HUES48 (cell line): ENCODE results near the gene PEX3.
"Not testable (repeated sequence)": the region's sequence is repeated elsewhere in the genome, so short reads cannot be mapped to it uniquely, and the experiment has no call there.

Source experiments
- H3K27ac ChIP-seq: one replicate; pipeline ENCODE4 v1.7.0; 2013; ENCODE audit warnings: low read depth, low read length, inconsistent platforms
- H3K27me3 ChIP-seq: 2 replicates; pipeline ENCODE4 v1.6.1; 2013; ENCODE audit warnings: mild to moderate bottlenecking, low read length; ENCODE audit not compliant: control insufficient read depth, insufficient read depth
- H3K36me3 ChIP-seq: 2 replicates; pipeline ENCODE4 v1.6.1; 2013; ENCODE audit warnings: low read length; ENCODE audit not compliant: control insufficient read depth, insufficient read depth
- H3K4me1 ChIP-seq: 2 replicates; pipeline ENCODE4 v1.6.1; 2013; ENCODE audit warnings: mild to moderate bottlenecking, low read length; ENCODE audit not compliant: control insufficient read depth, insufficient read depth
- H3K4me3 ChIP-seq: 2 replicates; pipeline ENCODE4 v1.5.1; 2013; ENCODE audit warnings: mild to moderate bottlenecking, low read depth, low read length
- H3K9ac ChIP-seq: 2 replicates; pipeline ENCODE4 v1.6.1; 2013; ENCODE audit warnings: mild to moderate bottlenecking, low read depth, low read length, moderate library complexity
- H3K9me3 ChIP-seq: 2 replicates; pipeline ENCODE4 v1.6.1; 2013; ENCODE audit warnings: low read length; ENCODE audit not compliant: control insufficient read depth, insufficient read depth

PEX3 gene

GRCh38 chr6:143449714-143450452 is 722 bp upstream of the PEX3 start:
- Histone ChIP-seq H3K4me1 (peaks cover 8% of the 10 kb centered on the region; the same call in 1 of the 2 replicates), H3K36me3 (0 out of 2 replicates have a peak, but pooled peaks cover 3% of the 10 kb centered on the region), H3K4me3 (peak overlapping the region; percentile 96), H3K27ac (peak overlapping the region; percentile 62), H3K9me3 (no peaks in the 10 kb centered on the region), H3K9ac (peak overlapping the region; percentile 92), H3K27me3 (no peaks in the 10 kb centered on the region)

DNA sequence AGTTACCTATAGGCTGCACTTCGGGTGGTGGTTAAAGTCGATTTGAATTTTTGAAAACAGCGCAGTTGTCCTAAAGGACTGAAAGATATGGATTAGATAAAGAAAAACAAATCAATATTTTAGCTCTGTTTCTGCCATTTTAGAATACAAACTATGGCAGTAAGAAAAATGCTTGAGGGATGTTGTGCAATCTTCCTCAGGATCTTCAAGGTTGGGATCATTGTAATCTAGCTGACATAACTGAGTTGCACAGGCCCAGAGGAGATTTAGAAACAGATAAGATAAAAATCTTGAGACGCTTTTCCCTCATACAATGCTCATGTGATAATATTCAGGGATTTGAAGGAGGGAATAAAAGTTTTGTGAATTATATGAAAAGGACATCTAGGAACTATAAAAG is 926 bp downstream of the PEX3 start:
- Histone ChIP-seq H3K9ac (no peak overlapping the region), H3K27ac (no peak overlapping the region), H3K27me3 (no peaks in the 10 kb centered on the region), H3K36me3 (0 out of 2 replicates have a peak, but pooled peaks cover 3% of the 10 kb centered on the region), H3K4me1 (peaks cover 8% of the 10 kb centered on the region; the same call in 1 of the 2 replicates), H3K4me3 (peak overlapping the region; percentile 96), H3K9me3 (no peaks in the 10 kb centered on the region)

DNA sequence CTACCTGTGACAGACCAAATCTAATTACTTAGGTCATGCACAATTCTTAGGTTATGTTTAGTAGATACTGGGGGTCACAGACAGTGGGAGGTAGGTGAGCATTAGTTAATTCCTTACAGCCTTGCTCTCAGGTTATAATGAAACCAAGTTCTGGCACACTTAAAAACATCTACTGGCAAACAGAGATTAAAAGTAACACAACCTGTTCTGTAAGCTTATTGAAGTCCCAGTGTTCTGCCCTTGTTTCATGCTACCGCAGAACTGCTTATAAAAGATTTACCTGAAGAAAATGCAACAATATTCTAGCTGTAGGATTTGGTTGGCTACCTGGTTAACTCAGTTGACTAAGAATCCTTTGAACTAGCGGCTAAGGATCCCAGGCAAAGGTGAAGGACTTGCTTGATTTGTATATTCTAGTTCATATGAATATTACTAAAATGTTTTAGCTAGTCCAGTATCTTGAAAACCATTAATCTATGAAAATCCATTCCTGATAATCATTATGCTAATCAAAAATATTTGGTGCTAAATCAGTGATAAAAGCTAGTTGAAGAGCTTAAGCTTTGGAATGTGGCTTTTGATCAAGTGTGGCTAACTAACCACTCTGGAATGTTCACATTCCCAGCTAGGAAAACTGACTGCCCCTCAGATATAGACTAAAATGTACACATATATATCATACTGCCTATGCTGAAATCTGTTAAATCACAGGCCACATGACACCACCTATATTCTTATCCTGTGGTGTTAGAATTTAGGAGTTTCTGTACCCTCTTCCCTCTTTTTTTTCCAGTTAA is 7.2 kb downstream of the PEX3 start:
- H3K4me3 ChIP-seq = no peak overlapping the region
- H3K4me1 ChIP-seq = peaks cover 7% of the 10 kb centered on the region; the same call in 1 of the 2 replicates

DNA sequence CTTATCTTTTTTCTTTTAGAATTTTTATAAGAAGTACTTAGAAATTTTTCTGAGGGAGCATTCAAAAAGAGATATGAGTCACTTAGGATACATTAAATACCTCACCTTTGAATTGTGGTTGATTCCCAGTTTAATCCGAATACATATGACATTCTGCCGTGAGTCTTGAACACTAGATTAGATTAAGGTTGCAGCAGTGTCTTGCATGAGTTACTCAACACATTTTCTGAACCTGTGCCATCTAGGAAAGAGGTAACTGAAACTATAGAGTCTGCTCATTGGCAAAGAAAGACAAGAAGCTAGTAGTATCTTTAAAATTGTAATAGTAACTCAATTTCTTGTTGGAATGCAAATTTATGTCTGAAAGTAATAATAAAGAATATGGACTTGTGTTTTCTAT is 14.9 kb downstream of the PEX3 start:
- H3K9ac ChIP-seq = no peak overlapping the region
- 0 out of 2 replicates have a peak, but pooled peaks cover 10% of the 10 kb centered on the region for H3K36me3 ChIP-seq
- no peaks in the 10 kb centered on the region for H3K27me3 ChIP-seq
- H3K4me1 ChIP-seq = no peaks in the 10 kb centered on the region
- H3K27ac ChIP-seq = no peak overlapping the region
- no peak overlapping the region for H3K4me3 ChIP-seq
- H3K9me3 ChIP-seq = no peaks in the 10 kb centered on the region

More for the DNA sequence above, 7.2 kb downstream of the PEX3 start:
- no peak overlapping the region for H3K9ac ChIP-seq
- H3K27me3 ChIP-seq = no peaks in the 10 kb centered on the region
- H3K9me3 ChIP-seq = no peaks in the 10 kb centered on the region
- H3K27ac ChIP-seq = no peak overlapping the region
- H3K36me3 ChIP-seq = 0 out of 2 replicates have a peak, but pooled peaks cover 7% of the 10 kb centered on the region

GRCh38 chr6:143468026-143468425 is 17.4 kb downstream of the PEX3 start:
- Histone ChIP-seq H3K27ac (no peak overlapping the region), H3K36me3 (0 out of 2 replicates have a peak, but pooled peaks cover 4% of the 10 kb centered on the region), H3K4me3 (no peak overlapping the region), H3K27me3 (no peaks in the 10 kb centered on the region), H3K9ac (no peak overlapping the region), H3K4me1 (no peaks in the 10 kb centered on the region), H3K9me3 (no peaks in the 10 kb centered on the region)

GRCh38 chr6:143468823-143469222 is 18.2 kb downstream of the PEX3 start:
- not testable (repeated sequence) for H3K9me3 ChIP-seq, H3K27me3 ChIP-seq, H3K4me3 ChIP-seq, H3K27ac ChIP-seq, H3K36me3 ChIP-seq, H3K9ac ChIP-seq, H3K4me1 ChIP-seq

GRCh38 chr6:143471822-143472221 is 21.2 kb downstream of the PEX3 start:
- Histone ChIP-seq H3K27me3 (no peaks in the 10 kb centered on the region), H3K27ac (no peak overlapping the region), H3K9me3 (no peaks in the 10 kb centered on the region), H3K36me3 (no peaks in the 10 kb centered on the region; the same call in 1 of the 2 replicates), H3K9ac (no peak overlapping the region), H3K4me3 (no peak overlapping the region), H3K4me1 (no peaks in the 10 kb centered on the region)

- Histone ChIP-seq H3K4me1 (no peaks in the 10 kb centered on the region), H3K9me3 (no peaks in the 10 kb centered on the region), H3K4me3 (no peak overlapping the region), H3K9ac (no peak overlapping the region), H3K27me3 (no peaks in the 10 kb centered on the region), H3K27ac (no peak overlapping the region), H3K36me3 (peaks cover 5% of the 10 kb centered on the region; the same call in 1 of the 2 replicates)
Observed at GRCh38 chr6:143476545-143476944, 25.9 kb downstream of the PEX3 start.

DNA sequence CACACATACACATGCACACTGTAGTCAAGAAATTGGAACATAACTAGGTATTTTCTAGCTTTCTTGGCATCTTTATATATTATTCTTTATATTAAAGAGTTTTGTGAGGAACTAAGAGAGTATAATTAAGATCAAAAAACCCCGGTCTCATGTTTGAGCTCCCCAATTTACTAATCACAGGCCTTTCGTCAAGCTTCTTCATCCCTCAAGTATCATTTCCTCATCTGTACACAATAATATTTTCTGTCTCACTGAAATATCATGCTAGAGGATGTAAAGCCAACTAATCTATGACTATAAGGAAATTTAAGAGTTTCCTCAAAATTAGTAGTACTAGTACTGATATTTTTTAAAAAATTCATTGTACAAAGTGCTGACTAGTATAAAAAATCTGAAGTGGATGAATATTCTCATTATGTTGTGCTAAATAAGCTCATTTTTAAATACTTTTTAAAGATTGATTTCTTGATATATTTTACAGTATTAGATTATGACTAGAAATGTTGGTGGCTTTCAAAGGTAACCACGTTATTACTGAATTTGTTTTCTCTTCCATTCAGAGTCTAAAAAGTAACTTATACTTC is 28.0 kb downstream of the PEX3 start:
- no peaks in the 10 kb centered on the region for H3K9me3 ChIP-seq
- no peak overlapping the region for H3K4me3 ChIP-seq
- no peak overlapping the region for H3K9ac ChIP-seq
- no peak overlapping the region for H3K27ac ChIP-seq
- no peaks in the 10 kb centered on the region for H3K4me1 ChIP-seq
- H3K36me3 ChIP-seq = peaks cover 5% of the 10 kb centered on the region; the same call in 1 of the 2 replicates
- H3K27me3 ChIP-seq = no peaks in the 10 kb centered on the region

GRCh38 chr6:143482593-143482992 is 32.0 kb downstream of the PEX3 start:
- Histone ChIP-seq H3K4me1 (no peaks in the 10 kb centered on the region), H3K27ac (no peak overlapping the region), H3K36me3 (0 out of 2 replicates have a peak, but pooled peaks cover 5% of the 10 kb centered on the region), H3K9ac (no peak overlapping the region), H3K27me3 (no peaks in the 10 kb centered on the region), H3K4me3 (no peak overlapping the region), H3K9me3 (no peaks in the 10 kb centered on the region)
